Neural progenitor cell (in vitro differentiated cells): ENCODE results near the gene PLA2G2C. TPM values are rescaled to one million over a fixed set of nuclear protein-coding genes. Genes with fewer than 3 reads are reported as not detected.

ENCODE experiments used
- DNase-seq: peaks from one replicate; pipeline ENCODE4 v3.0.0-alpha.2; 2016; ENCODE audit warnings: low spot score
- H2AFZ ChIP-seq: fragments of 200-600 bp; sonication (generic); replicated peaks from 2 replicates; pipeline ENCODE4 v1.6.1; 2016; ENCODE audit warnings: antibody characterized with exemption
- H3F3A ChIP-seq: fragments of 200-600 bp; sonication (generic); 2 replicates; pipeline ENCODE4 v1.6.1; 2016; ENCODE audit warnings: antibody characterized with exemption, low read depth
- H3K27ac ChIP-seq: fragments of 200-600 bp; sonication (generic); 2 replicates; pipeline ENCODE4 v1.5.1; 2016; ENCODE audit warnings: mild to moderate bottlenecking
- H3K27me3 ChIP-seq: fragments of 200-600 bp; sonication (generic); 2 replicates; pipeline ENCODE4 v1.6.1; 2016; ENCODE audit warnings: mild to moderate bottlenecking, moderate library complexity
- H3K36me3 ChIP-seq: fragments of 200-600 bp; sonication (generic); 2 replicates; pipeline ENCODE4 v1.5.1; 2016
- H3K4me1 ChIP-seq: fragments of 200-600 bp; sonication (generic); 2 replicates; pipeline ENCODE4 v1.6.1; 2016; ENCODE audit warnings: mixed run types
- H3K4me2 ChIP-seq: fragments of 200-600 bp; sonication (generic); 2 replicates; pipeline ENCODE4 v1.6.1; 2016
- H3K4me3 ChIP-seq: fragments of 200-600 bp; sonication (generic); 2 replicates; pipeline ENCODE4 v1.5.1; 2016
- H3K79me2 ChIP-seq: fragments of 200-600 bp; sonication (generic); 2 replicates; pipeline ENCODE4 v1.6.1; 2016; ENCODE audit warnings: low read depth
- H3K9ac ChIP-seq: fragments of 200-600 bp; sonication (generic); 2 replicates; pipeline ENCODE4 v1.6.1; 2016
- H3K9me3 ChIP-seq: fragments of 200-600 bp; sonication (generic); 2 replicates; pipeline ENCODE4 v1.5.1; 2016; ENCODE audit warnings: low read depth
- H4K20me1 ChIP-seq: fragments of 200-600 bp; sonication (generic); 2 replicates; pipeline ENCODE4 v1.6.1; 2016; ENCODE audit warnings: low read depth
- H3K27ac Mint-ChIP-seq: 3 replicates; pipeline ENCODE4 v1.8.0; 2021; ENCODE audit warnings: mixed read lengths
- H3K27me3 Mint-ChIP-seq: 2 replicates; pipeline ENCODE4 v1.8.0; 2022; ENCODE audit warnings: low read depth, mild to moderate bottlenecking, inconsistent platforms, moderate library complexity, mixed read lengths; ENCODE audit not compliant: insufficient read depth
- H3K36me3 Mint-ChIP-seq: 3 replicates; pipeline ENCODE4 v1.8.0; 2021; ENCODE audit warnings: mixed read lengths
- H3K4me1 Mint-ChIP-seq: 3 replicates; pipeline ENCODE4 v1.8.0; 2021; ENCODE audit warnings: mixed read lengths
- H3K4me3 Mint-ChIP-seq: 3 replicates; pipeline ENCODE4 v1.8.0; 2021; ENCODE audit warnings: mild to moderate bottlenecking, moderate library complexity, mixed read lengths
- H3K9me3 Mint-ChIP-seq: 3 replicates; pipeline ENCODE4 v1.8.0; 2020; ENCODE audit warnings: mixed read lengths
- EZH2 ChIP-seq: fragments of 200-600 bp; sonication (generic); IDR thresholded peaks from 2 replicates; pipeline ENCODE4 v1.6.1; 2017; ENCODE audit warnings: antibody characterized with exemption, mild to moderate bottlenecking, moderate library complexity
- EZH2phosphoT487 ChIP-seq: fragments of 200-600 bp; sonication (generic); IDR thresholded peaks from 2 replicates; pipeline ENCODE4 v1.6.1; 2017; ENCODE audit warnings: antibody characterized with exemption
- total RNA-seq: library from RNA; depleted of rRNA; stranded (reverse); fragments of >200 nt; gene quantifications from 2 replicates; pipeline ENCODE4 v1.2.3, GENCODE V29; 2015; ENCODE audit warnings: low replicate concordance
- TF ChIP-seq, protein P1 (sequence below): fragments of 200-600 bp; sonication (generic); IDR thresholded peaks from 2 replicates; pipeline ENCODE4 v1.5.1; 2017; ENCODE audit warnings: antibody characterized with exemption, mild to moderate bottlenecking

The PLA2G2C gene
- total RNA-seq, 1 donor from 2014 or later: not detected

DNA sequence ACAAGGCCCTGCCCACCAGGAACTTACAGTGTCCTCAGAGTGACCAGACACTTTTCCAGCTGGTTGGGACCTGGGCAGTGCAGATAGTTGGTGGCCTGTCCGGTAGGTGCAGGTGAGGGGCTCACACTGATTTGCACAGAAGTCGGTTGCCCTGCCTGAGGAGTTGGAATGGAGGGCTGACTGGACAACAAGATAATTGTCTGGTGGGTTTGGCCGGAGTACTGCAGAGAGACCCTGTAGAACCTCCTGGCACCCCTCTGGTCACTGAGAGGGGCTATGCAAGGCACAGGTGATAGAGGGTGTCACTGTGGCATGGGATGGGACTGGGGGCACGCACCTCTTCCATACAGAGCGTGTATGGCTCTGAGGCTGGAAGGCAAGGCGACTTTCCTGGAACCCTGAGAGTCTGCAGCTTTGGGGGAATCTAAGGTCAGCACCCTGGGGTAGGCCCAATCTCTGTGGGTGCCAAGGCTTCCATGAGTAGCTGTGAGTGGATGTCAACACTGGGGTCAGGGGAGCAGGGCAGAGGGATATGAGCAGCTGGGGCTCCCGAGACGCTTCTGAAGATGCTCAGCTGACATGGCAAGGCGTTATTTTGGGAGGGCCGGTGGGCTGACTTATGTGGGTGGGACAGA lies 59.4 kb downstream of the PLA2G2C start:
- DNase-seq: no peak
- no peaks in the 10 kb centered on the region for H3K4me1 Mint-ChIP-seq
- no peaks in the 10 kb centered on the region for H3K27me3 ChIP-seq
- H2AFZ ChIP-seq: no peak overlapping the region
- no peaks in the 10 kb centered on the region for H4K20me1 ChIP-seq
- TF ChIP-seq EZH2phosphoT487: no peak
- no peak overlapping the region for H3K4me3 ChIP-seq
- no peaks in the 10 kb centered on the region for H3K79me2 ChIP-seq
- H3K36me3 Mint-ChIP-seq: no peaks in the 10 kb centered on the region
- peaks cover 7% of the 10 kb centered on the region for H3K9me3 Mint-ChIP-seq
- H3F3A ChIP-seq: no peaks in the 10 kb centered on the region
- no peaks in the 10 kb centered on the region for H3K4me1 ChIP-seq
- H3K9me3 ChIP-seq: no peaks in the 10 kb centered on the region
- no peak overlapping the region for H3K4me3 Mint-ChIP-seq
- no peak overlapping the region for H3K27ac Mint-ChIP-seq
- H3K36me3 ChIP-seq: no peaks in the 10 kb centered on the region
- no peak overlapping the region for H3K9ac ChIP-seq
- H3K27ac ChIP-seq: no peak overlapping the region
- no peak overlapping the region for H3K4me2 ChIP-seq
- peaks cover 2% of the 10 kb centered on the region for H3K27me3 Mint-ChIP-seq

DNA sequence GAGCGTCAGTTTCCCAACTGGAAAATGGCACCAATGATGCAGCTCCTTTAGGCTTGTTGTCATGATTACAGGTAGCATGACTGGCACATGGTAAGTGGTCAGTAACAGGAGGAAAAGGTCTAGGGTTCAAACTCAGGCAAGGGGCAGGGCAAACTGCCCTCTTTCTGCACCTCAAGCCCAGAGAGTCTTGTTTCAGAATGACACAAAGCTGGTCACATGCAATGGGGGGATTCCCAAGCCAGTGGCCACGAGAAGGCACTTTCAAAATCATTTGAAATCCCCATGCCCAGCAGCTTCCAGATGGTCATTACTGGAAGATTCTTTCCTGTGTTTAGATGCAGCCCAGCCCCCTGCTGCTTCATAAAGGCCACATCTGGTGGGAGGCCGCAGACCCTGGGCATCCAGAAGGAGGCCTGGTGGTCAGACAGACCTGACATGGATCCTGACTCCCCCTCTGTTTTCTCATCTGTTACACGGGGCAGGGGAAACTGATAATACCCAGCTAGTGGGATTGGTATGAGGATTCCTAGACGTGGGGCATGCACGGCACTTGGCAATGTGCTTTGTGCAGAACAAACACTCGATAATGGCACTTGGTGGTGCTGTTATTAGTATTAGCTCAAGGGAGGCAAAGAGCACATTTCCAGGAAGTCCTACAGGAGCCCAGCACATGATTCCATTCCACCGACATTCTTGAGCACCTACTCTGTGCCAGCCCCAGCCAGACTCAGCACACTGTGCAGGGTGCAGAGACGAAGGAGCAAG lies 60.1 kb downstream of the PLA2G2C start:
- Mint-ChIP-seq H3K4me1 (no peaks in the 10 kb centered on the region), H3K36me3 (no peaks in the 10 kb centered on the region), H3K9me3 (peaks cover 7% of the 10 kb centered on the region), H3K27ac (no peak overlapping the region), H3K4me3 (no peak overlapping the region), H3K27me3 (peaks cover 3% of the 10 kb centered on the region)
- no peak overlapping the region for H2AFZ ChIP-seq
- no peaks in the 10 kb centered on the region for H3K9me3 ChIP-seq
- H3F3A ChIP-seq: no peaks in the 10 kb centered on the region
- no peaks in the 10 kb centered on the region for H4K20me1 ChIP-seq
- no peak overlapping the region for H3K9ac ChIP-seq
- no peak for DNase-seq
- TF ChIP-seq EZH2phosphoT487: no peak
- H3K36me3 ChIP-seq: no peaks in the 10 kb centered on the region
- no peak overlapping the region for H3K27ac ChIP-seq
- no peaks in the 10 kb centered on the region for H3K79me2 ChIP-seq
- H3K4me1 ChIP-seq: no peaks in the 10 kb centered on the region
- no peak overlapping the region for H3K4me3 ChIP-seq
- no peak overlapping the region for H3K4me2 ChIP-seq
- H3K27me3 ChIP-seq: no peaks in the 10 kb centered on the region

DNA sequence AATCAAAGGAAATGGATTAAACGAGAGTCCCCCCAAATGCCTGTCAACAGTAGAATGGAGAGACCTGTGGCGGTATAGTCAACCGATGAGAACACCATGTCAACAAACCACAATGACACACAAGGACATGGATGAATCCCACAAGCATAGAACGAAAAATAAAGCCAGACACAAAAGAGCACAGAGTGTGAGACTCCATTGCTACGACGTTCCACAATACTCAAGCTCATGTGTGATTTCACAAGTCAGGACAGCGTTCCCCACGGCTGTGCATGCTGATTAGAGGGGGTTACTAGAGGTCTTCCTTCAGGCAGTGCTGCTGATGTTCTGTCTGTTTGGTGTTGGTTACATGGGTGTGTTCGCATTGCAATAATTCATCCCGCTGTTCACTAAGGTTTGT lies 61.2 kb downstream of the PLA2G2C start:
- H3K27ac ChIP-seq: no peak overlapping the region
- H3K27me3 ChIP-seq: no peaks in the 10 kb centered on the region
- H3K79me2 ChIP-seq: no peaks in the 10 kb centered on the region
- TF ChIP-seq EZH2phosphoT487 (no peak), EZH2 (no peak)
- TF ChIP-seq, protein P1, sequence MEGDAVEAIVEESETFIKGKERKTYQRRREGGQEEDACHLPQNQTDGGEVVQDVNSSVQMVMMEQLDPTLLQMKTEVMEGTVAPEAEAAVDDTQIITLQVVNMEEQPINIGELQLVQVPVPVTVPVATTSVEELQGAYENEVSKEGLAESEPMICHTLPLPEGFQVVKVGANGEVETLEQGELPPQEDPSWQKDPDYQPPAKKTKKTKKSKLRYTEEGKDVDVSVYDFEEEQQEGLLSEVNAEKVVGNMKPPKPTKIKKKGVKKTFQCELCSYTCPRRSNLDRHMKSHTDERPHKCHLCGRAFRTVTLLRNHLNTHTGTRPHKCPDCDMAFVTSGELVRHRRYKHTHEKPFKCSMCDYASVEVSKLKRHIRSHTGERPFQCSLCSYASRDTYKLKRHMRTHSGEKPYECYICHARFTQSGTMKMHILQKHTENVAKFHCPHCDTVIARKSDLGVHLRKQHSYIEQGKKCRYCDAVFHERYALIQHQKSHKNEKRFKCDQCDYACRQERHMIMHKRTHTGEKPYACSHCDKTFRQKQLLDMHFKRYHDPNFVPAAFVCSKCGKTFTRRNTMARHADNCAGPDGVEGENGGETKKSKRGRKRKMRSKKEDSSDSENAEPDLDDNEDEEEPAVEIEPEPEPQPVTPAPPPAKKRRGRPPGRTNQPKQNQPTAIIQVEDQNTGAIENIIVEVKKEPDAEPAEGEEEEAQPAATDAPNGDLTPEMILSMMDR: no peak
- no peaks in the 10 kb centered on the region for H3F3A ChIP-seq
- H3K9me3 Mint-ChIP-seq: peaks cover 7% of the 10 kb centered on the region
- H3K36me3 ChIP-seq: no peaks in the 10 kb centered on the region
- no peak overlapping the region for H3K4me3 Mint-ChIP-seq
- H3K27me3 Mint-ChIP-seq: peaks cover 7% of the 10 kb centered on the region
- H3K4me3 ChIP-seq: no peak overlapping the region
- H3K4me1 Mint-ChIP-seq: no peaks in the 10 kb centered on the region
- no peaks in the 10 kb centered on the region for H3K36me3 Mint-ChIP-seq
- H3K27ac Mint-ChIP-seq: no peak overlapping the region
- H3K9ac ChIP-seq: no peak overlapping the region
- no peaks in the 10 kb centered on the region for H3K9me3 ChIP-seq
- H4K20me1 ChIP-seq: no peaks in the 10 kb centered on the region
- H3K4me1 ChIP-seq: no peaks in the 10 kb centered on the region
- DNase-seq: no peak
- H3K4me2 ChIP-seq: no peak overlapping the region
- no peak overlapping the region for H2AFZ ChIP-seq

DNA sequence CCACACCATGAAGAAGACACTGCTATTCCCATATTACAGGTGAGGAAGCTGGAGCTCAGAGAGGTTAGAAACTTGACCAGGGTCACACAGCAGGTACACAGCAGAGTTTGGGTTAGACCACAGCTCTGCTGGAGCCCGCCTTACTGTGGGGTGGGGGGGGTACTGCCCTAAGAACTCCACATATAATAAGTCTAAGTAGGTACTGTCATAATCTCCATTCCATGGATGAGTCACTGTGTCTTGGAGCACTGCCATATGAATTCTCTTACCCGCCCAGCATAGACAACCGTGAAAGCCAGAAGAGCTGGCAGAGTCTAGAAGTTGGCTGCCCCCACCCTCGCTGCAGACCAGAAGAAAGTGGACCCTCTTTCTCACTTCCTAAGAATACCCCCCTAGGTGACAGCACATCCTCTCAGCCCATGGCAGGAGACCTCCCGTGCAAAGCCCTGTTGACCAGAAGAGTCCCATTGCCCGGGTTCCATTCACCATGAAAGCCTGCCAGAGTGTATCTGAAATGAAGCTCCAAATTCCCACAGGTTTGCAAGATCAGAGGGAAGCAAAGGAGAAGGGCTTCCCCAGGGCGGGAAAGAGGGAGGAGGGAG lies 61.8 kb downstream of the PLA2G2C start:
- Mint-ChIP-seq H3K4me3 (no peak overlapping the region), H3K27me3 (peaks cover 7% of the 10 kb centered on the region), H3K4me1 (no peaks in the 10 kb centered on the region), H3K9me3 (peaks cover 3% of the 10 kb centered on the region), H3K36me3 (no peaks in the 10 kb centered on the region), H3K27ac (no peak overlapping the region)
- H3K4me3 ChIP-seq: no peak overlapping the region
- no peak for TF ChIP-seq EZH2
- no peak for TF ChIP-seq EZH2phosphoT487
- TF ChIP-seq, protein P1: no peak
- H3K27ac ChIP-seq: no peak overlapping the region
- no peaks in the 10 kb centered on the region for H3K27me3 ChIP-seq
- no peaks in the 10 kb centered on the region for H3K9me3 ChIP-seq
- H3K36me3 ChIP-seq: no peaks in the 10 kb centered on the region
- H4K20me1 ChIP-seq: no peaks in the 10 kb centered on the region
- DNase-seq: no peak
- no peak overlapping the region for H3K9ac ChIP-seq
- H3F3A ChIP-seq: no peaks in the 10 kb centered on the region
- H3K4me2 ChIP-seq: no peak overlapping the region
- no peak overlapping the region for H2AFZ ChIP-seq
- no peaks in the 10 kb centered on the region for H3K4me1 ChIP-seq
- H3K79me2 ChIP-seq: no peaks in the 10 kb centered on the region
